Lower leg skin (tissue), 3 donors: ENCODE data around the gene LTBP4.

Experiments
- POLR2A ChIP-seq, 2 donors: fragments of 450-650 bp; IDR thresholded peaks; one replicate each; pipeline ENCODE4 v1.6.1; 2016 to 2017; ENCODE audit warnings: antibody characterized with exemption in 2 of 2, mild to moderate bottlenecking in 1 of 2, moderate library complexity in 1 of 2
- TF ChIP-seq, protein P1 (sequence below), 3 donors: fragments of 450-650 bp; IDR thresholded peaks; one replicate each; pipeline ENCODE4 v1.5.1; 2016; ENCODE audit warnings: antibody characterized with exemption in 3 of 3, mild to moderate bottlenecking in 3 of 3, moderate library complexity in 2 of 3

DNA sequence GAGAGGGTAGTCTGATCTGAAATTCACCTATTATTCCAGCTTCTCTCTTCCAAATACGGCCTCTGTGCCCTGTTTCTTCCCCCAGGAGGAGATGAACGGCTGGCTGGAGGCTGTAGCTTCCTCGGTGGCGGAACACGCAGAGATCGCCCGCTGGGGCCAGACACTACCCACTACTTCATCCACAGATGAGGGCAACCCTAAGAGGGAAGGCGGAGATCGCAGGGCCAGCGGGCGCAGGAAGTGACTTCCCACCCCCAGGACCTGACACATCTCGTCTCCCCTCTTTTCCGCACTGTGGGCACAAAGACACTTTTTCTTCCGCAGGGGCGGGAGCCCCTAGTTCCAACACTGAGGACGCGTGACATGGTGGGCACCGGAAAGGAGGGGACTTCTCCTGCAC, 25.8 kb upstream of the LTBP4 start:
- TF ChIP-seq POLR2A (IDR thresholded peaks at IDR 0.05), result no peak
- TF ChIP-seq, protein P1, sequence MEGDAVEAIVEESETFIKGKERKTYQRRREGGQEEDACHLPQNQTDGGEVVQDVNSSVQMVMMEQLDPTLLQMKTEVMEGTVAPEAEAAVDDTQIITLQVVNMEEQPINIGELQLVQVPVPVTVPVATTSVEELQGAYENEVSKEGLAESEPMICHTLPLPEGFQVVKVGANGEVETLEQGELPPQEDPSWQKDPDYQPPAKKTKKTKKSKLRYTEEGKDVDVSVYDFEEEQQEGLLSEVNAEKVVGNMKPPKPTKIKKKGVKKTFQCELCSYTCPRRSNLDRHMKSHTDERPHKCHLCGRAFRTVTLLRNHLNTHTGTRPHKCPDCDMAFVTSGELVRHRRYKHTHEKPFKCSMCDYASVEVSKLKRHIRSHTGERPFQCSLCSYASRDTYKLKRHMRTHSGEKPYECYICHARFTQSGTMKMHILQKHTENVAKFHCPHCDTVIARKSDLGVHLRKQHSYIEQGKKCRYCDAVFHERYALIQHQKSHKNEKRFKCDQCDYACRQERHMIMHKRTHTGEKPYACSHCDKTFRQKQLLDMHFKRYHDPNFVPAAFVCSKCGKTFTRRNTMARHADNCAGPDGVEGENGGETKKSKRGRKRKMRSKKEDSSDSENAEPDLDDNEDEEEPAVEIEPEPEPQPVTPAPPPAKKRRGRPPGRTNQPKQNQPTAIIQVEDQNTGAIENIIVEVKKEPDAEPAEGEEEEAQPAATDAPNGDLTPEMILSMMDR (IDR thresholded peaks at IDR 0.05), result no peak
